H1 (cell line): ENCODE results near the gene STRN. TPM values are rescaled to one million over a fixed set of nuclear protein-coding genes. Genes with fewer than 3 reads are reported as not detected.

ENCODE experiments used
- BACH1 ChIP-seq: IDR thresholded peaks from 2 replicates; pipeline ENCODE4 v1.6.1; 2012; ENCODE audit warnings: low read length, improper control_type of control experiment
- BRCA1 ChIP-seq: IDR thresholded peaks from 2 replicates; pipeline ENCODE4 v1.6.1; 2012; ENCODE audit warnings: low read depth, low read length, improper control_type of control experiment
- EP300 ChIP-seq, 2 experiments: IDR thresholded peaks; 1 replicate in 1 of 2; 2 replicates in 1 of 2; pipeline ENCODE4 v1.6.1; 2011 to 2012; ENCODE audit warnings: low read depth in 2 of 2, low read length in 2 of 2, mild to moderate bottlenecking in 2 of 2, borderline replicate concordance in 1 of 2, inconsistent platforms in 1 of 2, moderate library complexity in 1 of 2
- POLR2AphosphoS5 ChIP-seq: IDR thresholded peaks from 2 replicates; pipeline ENCODE4 v1.6.1; 2011; ENCODE audit warnings: low read depth, low read length
- SAP30 ChIP-seq: fragments of 300-600 bp; sonication (generic); IDR thresholded peaks from 2 replicates; pipeline ENCODE4 v1.7.1; 2012; ENCODE audit warnings: low read length, moderate library complexity, mild to moderate bottlenecking, inconsistent platforms; ENCODE audit not compliant: insufficient read depth, insufficient replicate concordance
- TAF7 ChIP-seq: optimal IDR thresholded peaks from 2 replicates; pipeline ENCODE3; 2011; ENCODE audit warnings: low read depth, mild to moderate bottlenecking, inconsistent platforms, low read length, moderate library complexity, borderline replicate concordance
- polyA plus RNA-seq, 7 experiments: library from polyadenylated mRNA; depleted of rRNA in 3 of 7; stranded (reverse) in 5 of 7; unstranded in 2 of 7; fragments of >200 nt in 5 of 7; fragments of 200-250 nt in 2 of 7; gene quantifications; 1 replicate in 5 of 7; 2 replicates in 1 of 7; 4 replicates in 1 of 7; pipeline versions ENCODE4 v1.2.1 to v1.2.3, GENCODE V29; 2011 to 2013; ENCODE audit warnings: missing spikeins in 2 of 7, mixed read lengths in 2 of 7
- total RNA-seq: library from RNA; stranded (reverse); fragmentation: NEBNext Ultra II Directional; extraction: Animal tissue kit (Norgen Biotek cat#: 25700); gene quantifications from 2 replicates; pipeline ENCODE4 v1.2.1, GENCODE V29; 2021
- TF ChIP-seq, protein P1 (sequence below), 3 experiments: IDR thresholded peaks; 1 replicate in 2 of 3; 2 replicates in 1 of 3; pipeline versions ENCODE4 v1.5.1 to v1.6.1; 2011; ENCODE audit warnings: low read length in 3 of 3, mild to moderate bottlenecking in 3 of 3, inconsistent platforms in 2 of 3, low read depth in 1 of 3, moderate library complexity in 1 of 3; ENCODE audit not compliant: insufficient read depth in 1 of 3; ENCODE audit errors: control extremely low read depth in 1 of 3

STRN gene
- total and polyA plus RNA-seq, 2 of the 8 experiments (the other 6 are each of a cell fraction or from before 2014, with no cell fraction given) = 8.3 to 47.0 TPM

DNA sequence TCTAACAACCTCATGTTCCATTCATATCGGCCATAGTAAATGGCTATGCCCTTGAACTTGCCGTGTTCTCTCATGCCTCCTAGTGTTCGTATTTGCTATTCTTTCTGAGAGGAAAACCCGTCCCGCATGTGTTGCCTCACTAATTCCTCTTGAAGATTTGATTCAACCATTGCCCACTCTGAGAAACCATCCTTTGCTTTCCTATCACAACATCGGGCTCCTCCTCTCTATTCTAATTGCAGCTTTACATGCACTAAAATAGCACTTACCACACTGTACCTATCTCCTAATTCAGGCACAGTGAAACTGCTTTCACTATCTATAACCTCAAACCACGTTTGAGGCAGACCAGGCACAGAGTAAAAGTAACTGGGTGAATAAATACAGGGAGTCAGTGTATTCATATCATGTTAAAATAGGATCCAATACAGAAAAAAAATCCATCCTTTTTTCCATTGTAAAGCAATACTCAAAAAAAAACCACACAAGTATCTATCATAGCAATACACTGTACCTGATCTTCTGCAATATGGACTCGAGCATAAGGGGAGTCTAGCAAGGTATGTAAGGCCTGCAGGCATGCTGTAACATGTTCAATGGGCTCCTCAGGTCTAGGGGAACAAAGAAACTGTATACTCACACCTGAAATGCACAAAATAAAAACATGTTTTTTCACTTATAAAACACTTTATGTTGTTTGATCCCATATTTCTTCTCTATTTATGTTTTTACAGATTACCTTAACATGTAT, 39.0 kb upstream of the STRN start (continued):
- TF ChIP-seq, protein P1, sequence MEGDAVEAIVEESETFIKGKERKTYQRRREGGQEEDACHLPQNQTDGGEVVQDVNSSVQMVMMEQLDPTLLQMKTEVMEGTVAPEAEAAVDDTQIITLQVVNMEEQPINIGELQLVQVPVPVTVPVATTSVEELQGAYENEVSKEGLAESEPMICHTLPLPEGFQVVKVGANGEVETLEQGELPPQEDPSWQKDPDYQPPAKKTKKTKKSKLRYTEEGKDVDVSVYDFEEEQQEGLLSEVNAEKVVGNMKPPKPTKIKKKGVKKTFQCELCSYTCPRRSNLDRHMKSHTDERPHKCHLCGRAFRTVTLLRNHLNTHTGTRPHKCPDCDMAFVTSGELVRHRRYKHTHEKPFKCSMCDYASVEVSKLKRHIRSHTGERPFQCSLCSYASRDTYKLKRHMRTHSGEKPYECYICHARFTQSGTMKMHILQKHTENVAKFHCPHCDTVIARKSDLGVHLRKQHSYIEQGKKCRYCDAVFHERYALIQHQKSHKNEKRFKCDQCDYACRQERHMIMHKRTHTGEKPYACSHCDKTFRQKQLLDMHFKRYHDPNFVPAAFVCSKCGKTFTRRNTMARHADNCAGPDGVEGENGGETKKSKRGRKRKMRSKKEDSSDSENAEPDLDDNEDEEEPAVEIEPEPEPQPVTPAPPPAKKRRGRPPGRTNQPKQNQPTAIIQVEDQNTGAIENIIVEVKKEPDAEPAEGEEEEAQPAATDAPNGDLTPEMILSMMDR (IDR thresholded peaks at IDR 0.05; ENCODE audit: control extremely low read depth in 1 of 3, insufficient read depth in 1 of 3, low read depth in 1 of 3, low read length in 3 of 3) = peak in 2 of 3 experiments; percentile 66 to 75; a peak in 3 of 4 replicates
- no peak for TF ChIP-seq TAF7
- TF ChIP-seq SAP30 = no peak
- no peak for TF ChIP-seq BACH1
- TF ChIP-seq POLR2AphosphoS5 = no peak
- no peak for TF ChIP-seq BRCA1
- TF ChIP-seq EP300 (IDR thresholded peaks at IDR 0.05; ENCODE audit: borderline replicate concordance in 1 of 2, low read depth in 2 of 2, low read length in 2 of 2) = no peak
- TF ChIP-seq, all 59 proteins: peak for 4
